Measurements from ENCODE around the gene DPM3. TPM values are rescaled to one million over a fixed set of nuclear protein-coding genes. Genes with fewer than 3 reads are reported as not detected.

DPM3 gene
- total and polyA plus RNA-seq, 2 of the 4 experiments (the other 2 are of a cell fraction): 29.0 to 129 TPM

DNA sequence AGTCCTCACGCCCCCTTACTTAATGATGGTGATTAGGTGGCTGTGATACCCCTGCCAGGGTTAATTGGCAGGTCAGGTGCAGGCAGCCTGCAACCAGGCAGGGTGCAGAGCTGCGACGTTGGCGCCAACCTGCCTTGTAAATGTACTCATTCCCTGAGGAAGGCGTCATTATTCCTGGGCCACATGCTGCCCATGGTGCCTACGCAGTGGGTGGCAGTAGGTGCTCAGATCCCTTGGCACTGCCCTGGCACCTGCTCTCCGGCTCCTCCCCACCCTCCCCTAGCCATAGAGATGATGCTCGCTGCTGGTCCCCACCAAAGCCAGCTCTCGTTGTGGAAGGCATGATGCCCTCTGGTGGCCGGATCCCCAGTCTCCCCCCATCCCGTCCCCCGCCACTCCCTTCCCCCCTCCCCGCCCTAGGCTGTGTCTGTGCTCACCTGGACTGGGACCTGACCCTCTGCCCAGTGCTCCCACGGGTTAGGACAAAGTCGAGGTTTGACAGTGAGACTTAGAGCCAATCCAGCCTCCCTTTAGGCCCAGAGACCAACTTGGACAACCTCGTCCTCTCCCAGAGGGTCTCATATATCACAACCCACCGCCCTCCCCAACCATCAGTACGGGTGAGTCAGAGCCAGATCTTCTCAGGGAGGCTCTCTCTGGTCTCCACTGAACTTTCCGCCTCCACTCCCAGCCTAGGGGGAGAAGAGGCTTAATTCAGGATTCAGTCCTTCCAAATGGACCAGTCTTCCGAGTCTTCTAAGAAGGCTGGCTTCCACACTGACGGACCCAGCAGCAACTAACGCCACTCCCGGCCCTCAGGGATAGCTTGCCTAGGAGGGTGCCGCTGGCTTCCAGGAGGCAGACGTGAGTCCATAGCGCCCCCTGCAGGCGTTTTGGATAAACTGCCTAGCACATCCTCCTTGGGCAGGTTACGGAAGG, 27.1 kb upstream of the DPM3 start:
- in situ Hi-C loops (cut with MboI; ENCODE audit: low sequenced_read_pairs): loop anchor here (5.0 kb wide), 1 partner anchor 75 kb away; no protein-coding TSS in a partner anchor
- H3K4me3 ChIP-seq (ENCODE audit: insufficient read depth, low read depth, low read length): no peak overlapping the region
- H3K23ac ChIP-seq (ENCODE audit: low read depth, low read length): no peak overlapping the region
- no peak overlapping the region for H3K4ac ChIP-seq (ENCODE audit: low read depth, low read length)
- 15% methylated on average over 12 of the region's 28 CpGs; no CpG with 5 or more reads in 1 of the 2 experiments for WGBS, 2 experiments (ENCODE audit: extremely low coverage in 2 of 2, insufficient read length in 1 of 2)
- peaks cover 6% of the 10 kb centered on the region; the same call in 1 of the 2 replicates for H3K27me3 ChIP-seq (ENCODE audit: control insufficient read depth, insufficient read depth, low read length)
- no peaks in the 10 kb centered on the region for H3K9me3 ChIP-seq (ENCODE audit: control insufficient read depth, insufficient read depth, low read length)
- peak overlapping the region; percentile 20 for H2AK5ac ChIP-seq (ENCODE audit: low read depth, low read length)
- peaks cover 16% of the 10 kb centered on the region for H3K36me3 ChIP-seq (ENCODE audit: control insufficient read depth, insufficient read depth, low read length)
- no peak overlapping the region for H2BK120ac ChIP-seq (ENCODE audit: low read depth, low read length)
- no peak overlapping the region for H4K8ac ChIP-seq (ENCODE audit: low read depth in 2 of 2, low read length in 2 of 2)
- DNase-seq: peak; percentile 72
- peak overlapping the region; percentile 57 for H2AK9ac ChIP-seq (replicated peaks; ENCODE audit: low read depth, low read length, poor library complexity)
- H4K91ac ChIP-seq (ENCODE audit: insufficient read depth, low read depth, low read length): no peak overlapping the region
- no TSS peak for BruUV-seq (replicated peaks)
- peak; percentile 81 for ATAC-seq (ENCODE audit: low read depth)
- peak overlapping the region; percentile 60 for H3K4me2 ChIP-seq (ENCODE audit: low read depth, low read length)
- peak overlapping the region; percentile 60 for H2AFZ ChIP-seq (replicated peaks; ENCODE audit: low read length, poor library complexity)
- no peak overlapping the region for H3K18ac ChIP-seq (ENCODE audit: low read depth, low read length)
- peaks cover 0 to 15% of the 10 kb centered on the region in 2 experiments for H3K79me1 ChIP-seq (ENCODE audit: low read depth in 1 of 2, low read length in 2 of 2)
- H3K27ac ChIP-seq (ENCODE audit: insufficient read depth, low read length): no peak overlapping the region
- dilution Hi-C loops (cut with HindIII; ENCODE audit: low sequenced_read_pairs, unreplicated experiment): no loop called here
- H2BK15ac ChIP-seq (ENCODE audit: low read depth, low read length): no peak overlapping the region
- no peaks in the 10 kb centered on the region for H4K20me1 ChIP-seq (ENCODE audit: insufficient read depth, low read length)
- ChIA-PET CTCF (interaction anchor here (0.8 to 3.1 kb wide), 10 partner anchors 11 to 682 kb away, joined by 3 to 18 read pairs (median 4); no protein-coding TSS in a partner anchor), POLR2A (ENCODE audit: unreplicated experiment) (interaction anchor here (0.6 kb wide), 1 partner anchor 283 kb away, joined by 9 read pairs; no protein-coding TSS in a partner anchor)
- H3K9me1 ChIP-seq (ENCODE audit: insufficient read depth, low read length): no peaks in the 10 kb centered on the region; the same call in 1 of the 2 replicates
- intact Hi-C loops (cut with micrococcal nuclease): loop anchor here (1.0 kb wide), 2 partner anchors 32 to 76 kb away; partner anchors contain the start of gene SLC50A1
- no peak overlapping the region for H4K5ac ChIP-seq (ENCODE audit: low read depth, low read length)
- H3K14ac ChIP-seq (replicated peaks; ENCODE audit: low read depth, low read length): no peak overlapping the region
- peaks cover 4% of the 10 kb centered on the region; the same call in 1 of the 2 replicates for H3K4me1 ChIP-seq (ENCODE audit: control insufficient read depth, insufficient read depth, low read length)
- no peak overlapping the region for H3K56ac ChIP-seq (ENCODE audit: extremely low read depth, insufficient read depth, low read length)
- H2BK20ac ChIP-seq (ENCODE audit: low read depth, low read length): no peak overlapping the region
- H2BK5ac ChIP-seq (ENCODE audit: low read depth, low read length, poor library complexity, severe bottlenecking): no peak overlapping the region
- H3K9ac ChIP-seq (ENCODE audit: low read depth, low read length): no peak overlapping the region
- TF ChIP-seq CHD1 (IDR thresholded peaks at IDR 0.05; ENCODE audit: low read depth, low read length): no peak
- TF ChIP-seq RCOR1 (IDR thresholded peaks at IDR 0.05; ENCODE audit: insufficient replicate concordance, low read length): no peak
- TF ChIP-seq POLR2A (IDR thresholded peaks at IDR 0.05; ENCODE audit: low read depth, low read length): peak; percentile 39
- TF ChIP-seq MXI1 (IDR thresholded peaks at IDR 0.05; ENCODE audit: borderline replicate concordance, low read depth, low read length): no peak
- no peak for TF ChIP-seq NFE2L2 (IDR thresholded peaks at IDR 0.05; ENCODE audit: low read depth, low read length)
- TF ChIP-seq, protein P1, sequence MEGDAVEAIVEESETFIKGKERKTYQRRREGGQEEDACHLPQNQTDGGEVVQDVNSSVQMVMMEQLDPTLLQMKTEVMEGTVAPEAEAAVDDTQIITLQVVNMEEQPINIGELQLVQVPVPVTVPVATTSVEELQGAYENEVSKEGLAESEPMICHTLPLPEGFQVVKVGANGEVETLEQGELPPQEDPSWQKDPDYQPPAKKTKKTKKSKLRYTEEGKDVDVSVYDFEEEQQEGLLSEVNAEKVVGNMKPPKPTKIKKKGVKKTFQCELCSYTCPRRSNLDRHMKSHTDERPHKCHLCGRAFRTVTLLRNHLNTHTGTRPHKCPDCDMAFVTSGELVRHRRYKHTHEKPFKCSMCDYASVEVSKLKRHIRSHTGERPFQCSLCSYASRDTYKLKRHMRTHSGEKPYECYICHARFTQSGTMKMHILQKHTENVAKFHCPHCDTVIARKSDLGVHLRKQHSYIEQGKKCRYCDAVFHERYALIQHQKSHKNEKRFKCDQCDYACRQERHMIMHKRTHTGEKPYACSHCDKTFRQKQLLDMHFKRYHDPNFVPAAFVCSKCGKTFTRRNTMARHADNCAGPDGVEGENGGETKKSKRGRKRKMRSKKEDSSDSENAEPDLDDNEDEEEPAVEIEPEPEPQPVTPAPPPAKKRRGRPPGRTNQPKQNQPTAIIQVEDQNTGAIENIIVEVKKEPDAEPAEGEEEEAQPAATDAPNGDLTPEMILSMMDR (conservative IDR thresholded peaks at IDR 0.05; ENCODE audit: low read depth, low read length): peak; percentile 94
- TF ChIP-seq, protein P2, sequence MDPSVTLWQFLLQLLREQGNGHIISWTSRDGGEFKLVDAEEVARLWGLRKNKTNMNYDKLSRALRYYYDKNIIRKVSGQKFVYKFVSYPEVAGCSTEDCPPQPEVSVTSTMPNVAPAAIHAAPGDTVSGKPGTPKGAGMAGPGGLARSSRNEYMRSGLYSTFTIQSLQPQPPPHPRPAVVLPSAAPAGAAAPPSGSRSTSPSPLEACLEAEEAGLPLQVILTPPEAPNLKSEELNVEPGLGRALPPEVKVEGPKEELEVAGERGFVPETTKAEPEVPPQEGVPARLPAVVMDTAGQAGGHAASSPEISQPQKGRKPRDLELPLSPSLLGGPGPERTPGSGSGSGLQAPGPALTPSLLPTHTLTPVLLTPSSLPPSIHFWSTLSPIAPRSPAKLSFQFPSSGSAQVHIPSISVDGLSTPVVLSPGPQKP (IDR thresholded peaks at IDR 0.05; ENCODE audit: borderline replicate concordance, low read depth, low read length): no peak
- TF ChIP-seq RFX5 (IDR thresholded peaks at IDR 0.05; ENCODE audit: low read depth, low read length): no peak
- TF ChIP-seq MAZ (IDR thresholded peaks at IDR 0.05; ENCODE audit: borderline replicate concordance, low read depth, low read length): no peak; the same call in 1 of the 2 replicates
- TF ChIP-seq, protein P3, sequence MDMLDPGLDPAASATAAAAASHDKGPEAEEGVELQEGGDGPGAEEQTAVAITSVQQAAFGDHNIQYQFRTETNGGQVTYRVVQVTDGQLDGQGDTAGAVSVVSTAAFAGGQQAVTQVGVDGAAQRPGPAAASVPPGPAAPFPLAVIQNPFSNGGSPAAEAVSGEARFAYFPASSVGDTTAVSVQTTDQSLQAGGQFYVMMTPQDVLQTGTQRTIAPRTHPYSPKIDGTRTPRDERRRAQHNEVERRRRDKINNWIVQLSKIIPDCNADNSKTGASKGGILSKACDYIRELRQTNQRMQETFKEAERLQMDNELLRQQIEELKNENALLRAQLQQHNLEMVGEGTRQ (IDR thresholded peaks at IDR 0.05; ENCODE audit: low read depth, low read length): no peak
- TF ChIP-seq RAD21 (IDR thresholded peaks at IDR 0.05; ENCODE audit: low read length): peak; percentile 95
- TF ChIP-seq FOS (IDR thresholded peaks at IDR 0.05; ENCODE audit: low read depth, low read length): no peak
- TF ChIP-seq SMC3 (IDR thresholded peaks at IDR 0.05; ENCODE audit: low read depth, low read length): peak; percentile 89
